IMR-90 (cell line): ENCODE measurements around the gene SOD1. TPM values are rescaled to one million over a fixed set of nuclear protein-coding genes. Genes with fewer than 3 reads are reported as not detected.

Experiments
- ATAC-seq: fragments of 200-7000 bp; cut with Tn5 transposase; 2 replicates; pipeline ENCODE4 v1.9.1; 2020; ENCODE audit warnings: low read depth, mild to moderate bottlenecking, moderate library complexity
- BruUV-seq: library from RNA; stranded (reverse); fragments of 400-500 nt; replicated peaks from 2 replicates; lab custom pipeline; 2021; lab: Mats Ljungman, UMichigan
- CTCF ChIA-PET: fragments of 300-600 bp; formaldehyde crosslinking; extraction: SDS; loops from one replicate; lab custom pipeline; 2021; ENCODE audit warnings: antibody characterized with exemption; lab: Yijun Ruan, JAX
- POLR2A ChIA-PET: fragments of 300-600 bp; sonication (Branson Sonifier 250); formaldehyde crosslinking; loops from one replicate; lab custom pipeline; 2022; ENCODE audit warnings: antibody characterized with exemption; ENCODE audit not compliant: unreplicated experiment; lab: Charles Lee
- DNase-seq: peaks from one replicate; pipeline ENCODE4 v3.0.0; 2013
- H2AFZ ChIP-seq: replicated peaks from 2 replicates; pipeline ENCODE3; 2013; ENCODE audit warnings: low read length, mild to moderate bottlenecking; ENCODE audit not compliant: poor library complexity
- H2AK5ac ChIP-seq: 2 replicates; pipeline ENCODE4 v1.6.1; 2013; ENCODE audit warnings: low read depth, low read length, inconsistent platforms
- H2AK9ac ChIP-seq: replicated peaks from 2 replicates; pipeline ENCODE3; 2013; ENCODE audit warnings: mild to moderate bottlenecking, low read depth, low read length, moderate library complexity; ENCODE audit not compliant: poor library complexity
- H2BK120ac ChIP-seq: 2 replicates; pipeline ENCODE4 v1.6.1; 2013; ENCODE audit warnings: low read depth, low read length, inconsistent platforms
- H2BK15ac ChIP-seq: 3 replicates; pipeline ENCODE4 v1.6.1; 2013; ENCODE audit warnings: low read depth, low read length, inconsistent platforms
- H2BK20ac ChIP-seq: 2 replicates; pipeline ENCODE4 v1.6.1; 2013; ENCODE audit warnings: low read depth, mild to moderate bottlenecking, inconsistent platforms, low read length, moderate library complexity
- H2BK5ac ChIP-seq: 2 replicates; pipeline ENCODE4 v1.6.1; 2013; ENCODE audit warnings: mild to moderate bottlenecking, low read depth, low read length, inconsistent platforms; ENCODE audit not compliant: poor library complexity, severe bottlenecking
- H3K14ac ChIP-seq: replicated peaks from 2 replicates; pipeline ENCODE4 v1.6.1; 2013; ENCODE audit warnings: low read depth, low read length, inconsistent platforms
- H3K18ac ChIP-seq: 2 replicates; pipeline ENCODE4 v1.6.1; 2013; ENCODE audit warnings: low read depth, low read length, control low read depth
- H3K23ac ChIP-seq: 2 replicates; pipeline ENCODE4 v1.6.1; 2013; ENCODE audit warnings: low read depth, low read length, inconsistent platforms
- H3K27ac ChIP-seq: 2 replicates; pipeline ENCODE4 v1.5.1; 2013; ENCODE audit warnings: mild to moderate bottlenecking, control low read depth, low read length; ENCODE audit not compliant: insufficient read depth
- H3K27me3 ChIP-seq: 2 replicates; pipeline ENCODE4 v1.6.1; 2013; ENCODE audit warnings: low read length; ENCODE audit not compliant: control insufficient read depth, insufficient read depth
- H3K36me3 ChIP-seq: 2 replicates; pipeline ENCODE4 v1.6.1; 2013; ENCODE audit warnings: low read length, mixed read lengths; ENCODE audit not compliant: control insufficient read depth, insufficient read depth
- H3K4ac ChIP-seq: 2 replicates; pipeline ENCODE4 v1.6.1; 2013; ENCODE audit warnings: low read depth, low read length, inconsistent platforms
- H3K4me1 ChIP-seq: 2 replicates; pipeline ENCODE4 v1.6.1; 2013; ENCODE audit warnings: low read length, mixed read lengths; ENCODE audit not compliant: control insufficient read depth, insufficient read depth
- H3K4me2 ChIP-seq: 2 replicates; pipeline ENCODE4 v1.6.1; 2013; ENCODE audit warnings: low read depth, mild to moderate bottlenecking, control low read depth, low read length, moderate library complexity
- H3K4me3 ChIP-seq: 2 replicates; pipeline ENCODE4 v1.5.1; 2013; ENCODE audit warnings: low read depth, mild to moderate bottlenecking, control low read depth, low read length, moderate library complexity; ENCODE audit not compliant: insufficient read depth
- H3K56ac ChIP-seq: 2 replicates; pipeline ENCODE4 v1.6.1; 2013; ENCODE audit warnings: low read length, inconsistent platforms; ENCODE audit not compliant: insufficient read depth; ENCODE audit errors: extremely low read depth
- H3K79me1 ChIP-seq, 2 experiments: 2 replicates each; pipeline ENCODE4 v1.6.1; 2013; ENCODE audit warnings: low read length in 2 of 2, inconsistent platforms in 1 of 2, low read depth in 1 of 2
- H3K9ac ChIP-seq: 2 replicates; pipeline ENCODE4 v1.6.1; 2013; ENCODE audit warnings: low read depth, low read length, control low read depth
- H3K9me1 ChIP-seq: 2 replicates; pipeline ENCODE4 v1.6.1; 2013; ENCODE audit warnings: low read length, inconsistent platforms; ENCODE audit not compliant: insufficient read depth
- H3K9me3 ChIP-seq: 2 replicates; pipeline ENCODE4 v1.6.1; 2013; ENCODE audit warnings: low read length; ENCODE audit not compliant: control insufficient read depth, insufficient read depth
- H4K20me1 ChIP-seq: 2 replicates; pipeline ENCODE4 v1.6.1; 2013; ENCODE audit warnings: low read length, inconsistent platforms; ENCODE audit not compliant: insufficient read depth
- H4K5ac ChIP-seq: 2 replicates; pipeline ENCODE4 v1.6.1; 2013; ENCODE audit warnings: mild to moderate bottlenecking, low read depth, low read length, control low read depth
- H4K8ac ChIP-seq, 2 experiments: 2 replicates each; pipeline ENCODE4 v1.6.1; 2013; ENCODE audit warnings: low read depth in 2 of 2, low read length in 2 of 2, control low read depth in 1 of 2, inconsistent platforms in 1 of 2
- H4K91ac ChIP-seq: 2 replicates; pipeline ENCODE4 v1.6.1; 2013; ENCODE audit warnings: low read depth, low read length, inconsistent platforms; ENCODE audit not compliant: insufficient read depth
- CHD1 ChIP-seq: IDR thresholded peaks from 2 replicates; pipeline ENCODE4 v1.6.1; 2012; ENCODE audit warnings: low read depth, low read length, improper control_type of control experiment
- CTCF ChIP-seq: conservative IDR thresholded peaks from 2 replicates; pipeline ENCODE4 v1.5.1; 2012; ENCODE audit warnings: mild to moderate bottlenecking, low read depth, low read length, improper control_type of control experiment
- MAFK ChIP-seq: IDR thresholded peaks from 2 replicates; pipeline ENCODE4 v1.6.1; 2012; ENCODE audit warnings: low read depth, low read length, improper control_type of control experiment
- MAZ ChIP-seq: IDR thresholded peaks from 2 replicates; pipeline ENCODE4 v1.6.1; 2012; ENCODE audit warnings: low read depth, mild to moderate bottlenecking, low read length, improper control_type of control experiment, moderate library complexity, borderline replicate concordance
- POLR2A ChIP-seq: IDR thresholded peaks from 2 replicates; pipeline ENCODE4 v1.6.1; 2012; ENCODE audit warnings: mild to moderate bottlenecking, low read depth, low read length
- RFX5 ChIP-seq: IDR thresholded peaks from 2 replicates; pipeline ENCODE4 v1.8.0; 2012; ENCODE audit warnings: low read depth, mild to moderate bottlenecking, low read length, moderate library complexity
- USF2 ChIP-seq: fragments of 150-350 bp; IDR thresholded peaks from 2 replicates; pipeline ENCODE4 v1.6.1; 2017; ENCODE audit warnings: mild to moderate bottlenecking, antibody characterized with exemption, low read length, low read depth
- WGBS, 2 experiments: methylation state at CpG; one replicate each; pipeline versions ENCODE4 v1.1.5 to v1.1.7; 2013; ENCODE audit warnings: missing lambda C conversion rate in 2 of 2; ENCODE audit not compliant: insufficient read length in 1 of 2; ENCODE audit errors: extremely low coverage in 2 of 2; 5-methylcytosine and 5-hydroxymethylcytosine counted together
- dilution Hi-C: fragments of 300-500 bp; cut with HindIII; formaldehyde crosslinking; loops from one replicate; pipeline ENCODE4 v1.14.3; 2018; ENCODE audit warnings: low sequenced_read_pairs; ENCODE audit not compliant: unreplicated experiment
- in situ Hi-C: fragments of 300-500 bp; cut with MboI; formaldehyde crosslinking; loops from 3 replicates; pipeline ENCODE4 v1.14.3; 2019; ENCODE audit warnings: low sequenced_read_pairs, inconsistent platforms, mixed read lengths
- intact Hi-C: fragments of 100-400 bp; cut with micrococcal nuclease; formaldehyde crosslinking; loops from 2 replicates; pipeline ENCODE4 v1.10.0; 2022
- polyA plus RNA-seq, 3 experiments: library from polyadenylated mRNA; depleted of rRNA; stranded (reverse); fragments of >200 nt; gene quantifications; 2 replicates each; pipeline ENCODE4 v1.2.3, GENCODE V29; 2012; ENCODE audit warnings: low replicate concordance in 1 of 3
- total RNA-seq: library from RNA; depleted of rRNA; stranded (reverse); fragments of >200 nt; gene quantifications from 2 replicates; pipeline ENCODE4 v1.2.3, GENCODE V29; 2012

The SOD1 gene
- total and polyA plus RNA-seq, 2 of the 4 experiments (the other 2 are of a cell fraction) = 312 to 392 TPM

GRCh38 chr21:31688603-31689368, 29.3 kb downstream of the SOD1 start:
- peak; percentile 24 for DNase-seq
- Histone ChIP-seq H3K23ac (peak overlapping the region; percentile 66; the same call in 1 of the 2 replicates), H3K9me1 (peaks cover 6% of the 10 kb centered on the region), H3K79me1 (peaks cover 17 to 32% of the 10 kb centered on the region in 2 experiments), H3K18ac (peak overlapping the region; percentile 87), H2AK5ac (no peak overlapping the region), H3K9me3 (no peaks in the 10 kb centered on the region), H3K4ac (no peak overlapping the region), H3K27ac (peak overlapping the region; percentile 93; the same call in 1 of the 2 replicates), H3K14ac (no peak overlapping the region), H4K20me1 (peaks cover 5% of the 10 kb centered on the region; the same call in 1 of the 2 replicates), H3K4me2 (peak overlapping the region; percentile 54; the same call in 1 of the 2 replicates), H2BK20ac (no peak overlapping the region), H3K9ac (no peak overlapping the region), H3K27me3 (no peaks in the 10 kb centered on the region), H2BK5ac (peak overlapping the region; percentile 84), H4K5ac (peak overlapping the region; percentile 50; the same call in 1 of the 2 replicates), H3K56ac (no peak overlapping the region), H3K4me1 (peaks cover 4% of the 10 kb centered on the region), H3K36me3 (peaks cover 59% of the 10 kb centered on the region), H2BK15ac (no peak overlapping the region), H2BK120ac (no peak overlapping the region), H2AK9ac (no peak overlapping the region), H2AFZ (no peak overlapping the region), H4K8ac (no peak overlapping the region), H3K4me3 (no peak overlapping the region), H4K91ac (0 out of 2 replicates have a peak overlapping the region, but pooled peaks have one; percentile 33)
- no CpG with 5 or more reads among the region's 5 CpGs for WGBS, 2 experiments
- intact Hi-C loops = no loop called here
- in situ Hi-C loops = no loop called here
- TF ChIP-seq MAFK (no peak), POLR2A (no peak), MAZ (no peak), USF2 (no peak), RFX5 (no peak), CHD1 (no peak), CTCF (no peak)
- ChIA-PET CTCF (interaction anchor here (0.5 to 0.7 kb wide), 4 partner anchors 16 to 918 kb away, joined by 3 to 6 read pairs (median 4); no protein-coding TSS in a partner anchor), POLR2A (no interaction called here)
- dilution Hi-C loops = no loop called here
- peak; percentile 54 for ATAC-seq
- BruUV-seq = no TSS peak
